Ramos (cell line): ENCODE data around the gene HNRNPA3.
"Not testable (repeated sequence)": the region's sequence is repeated elsewhere in the genome, so short reads cannot be mapped to it uniquely, and the experiment has no call there.

ENCODE experiments used
- in situ Hi-C: fragments of 300-500 bp; cut with MboI; formaldehyde crosslinking; loops from one replicate; pipeline ENCODE4 v1.14.3; 2022; ENCODE audit warnings: low sequenced_read_pairs; ENCODE audit not compliant: unreplicated experiment

The HNRNPA3 gene

GRCh38 chr2:177187631-177188312 lies 24.8 kb upstream of the HNRNPA3 start:
- in situ Hi-C loops = no loop called here

DNA sequence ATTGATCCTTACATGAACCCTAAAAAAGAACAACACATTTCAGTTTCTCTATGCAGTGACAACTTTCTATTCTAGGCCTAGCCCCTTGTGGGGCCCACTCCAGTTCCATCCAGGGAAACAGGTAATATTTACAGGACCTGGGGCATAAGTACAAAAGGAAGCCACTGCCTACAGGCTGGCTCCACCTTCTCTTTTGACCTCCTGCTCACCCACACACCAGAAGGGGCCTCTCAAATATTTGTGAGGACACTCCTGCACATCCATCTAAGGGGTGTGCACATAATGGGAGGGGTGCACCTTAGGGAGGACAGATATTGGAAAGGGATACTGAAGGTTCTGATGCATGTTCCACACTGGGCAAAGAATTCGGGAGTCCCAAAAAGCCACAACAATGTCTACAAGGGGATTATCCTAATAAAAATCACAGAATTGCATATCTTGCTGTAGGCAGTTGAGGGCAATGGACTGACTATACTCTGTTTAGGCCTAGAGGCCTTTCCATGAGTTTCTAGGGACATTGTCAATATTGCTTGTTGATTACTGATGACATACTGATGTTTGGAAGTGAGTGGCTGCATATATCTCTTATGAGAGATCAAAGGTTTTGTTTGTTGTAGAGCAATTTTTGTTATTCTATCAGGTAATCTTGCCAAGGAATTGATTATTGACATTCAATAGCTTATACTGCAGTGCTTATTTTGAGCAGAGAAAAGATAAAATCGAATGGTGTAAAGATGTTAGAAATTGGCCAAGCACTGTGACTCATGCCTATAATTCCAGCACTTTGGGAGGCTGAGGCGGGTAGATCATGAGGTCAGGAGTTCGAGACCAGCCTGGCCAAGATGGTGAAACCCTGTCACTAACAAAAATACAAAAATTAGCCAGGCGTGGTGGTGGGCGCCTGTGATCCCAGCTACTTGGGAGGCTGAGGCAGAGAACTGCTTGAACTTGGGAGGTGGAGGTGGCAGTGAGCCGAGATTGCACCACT lies 23.8 kb upstream of the HNRNPA3 start:
- in situ Hi-C loops = no loop called here

DNA sequence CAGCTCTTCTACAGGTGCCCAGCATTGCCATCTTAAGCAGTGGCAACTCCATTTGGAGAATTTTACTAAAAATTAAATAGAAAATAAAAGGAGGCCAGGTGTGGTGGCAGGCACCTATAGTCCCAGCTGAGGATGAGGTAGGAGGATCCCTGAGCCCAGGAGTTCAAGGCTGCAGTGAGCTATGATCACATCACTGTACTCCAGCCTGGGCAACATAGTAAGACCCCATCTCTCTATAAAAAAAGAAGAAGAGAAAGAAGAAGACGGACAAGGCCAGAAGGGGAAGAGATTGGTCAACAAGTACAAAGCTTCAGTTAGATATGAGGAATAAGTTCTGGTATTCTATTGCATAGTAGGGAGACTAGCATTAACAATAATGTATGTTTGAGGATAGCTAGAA lies 21.7 kb upstream of the HNRNPA3 start:
- in situ Hi-C loops = no loop called here

DNA sequence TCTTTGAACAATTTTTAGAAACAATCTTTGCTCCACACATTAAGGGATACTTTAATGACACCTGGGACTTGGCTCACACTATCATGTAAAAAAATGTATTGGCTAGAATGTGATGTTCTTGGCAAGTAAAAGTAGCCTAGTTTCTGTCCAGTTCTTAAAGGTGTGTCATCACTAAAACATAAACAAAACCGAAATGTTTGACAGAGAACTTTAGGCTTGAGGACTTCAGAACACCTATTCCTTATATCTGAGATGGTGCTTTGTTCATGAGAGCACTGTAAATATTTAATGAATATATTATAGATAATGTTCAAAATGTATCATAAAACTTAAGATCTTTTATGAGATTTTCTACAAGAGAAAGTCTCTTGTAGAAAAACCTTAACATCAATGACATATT lies 19.8 kb upstream of the HNRNPA3 start:
- in situ Hi-C loops = no loop called here

DNA sequence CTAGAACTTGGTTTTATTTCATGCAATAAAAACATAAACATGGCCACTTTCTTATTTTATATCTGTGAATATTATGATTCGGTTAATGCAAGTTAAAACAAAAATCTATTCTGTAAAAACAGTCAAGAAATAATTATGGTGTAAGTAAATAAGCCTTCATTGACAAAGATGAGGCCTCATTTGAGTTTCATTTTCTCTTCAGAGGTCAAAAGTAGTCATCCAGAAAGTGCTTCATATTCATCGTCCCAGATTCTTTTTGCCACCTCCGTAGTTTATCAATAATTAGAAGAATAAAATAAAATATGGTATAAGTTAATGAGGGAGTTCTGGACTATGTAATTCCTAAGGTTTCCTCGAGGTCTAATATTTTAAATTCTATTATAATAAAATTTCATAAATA lies 19.4 kb upstream of the HNRNPA3 start:
- in situ Hi-C loops = no loop called here

DNA sequence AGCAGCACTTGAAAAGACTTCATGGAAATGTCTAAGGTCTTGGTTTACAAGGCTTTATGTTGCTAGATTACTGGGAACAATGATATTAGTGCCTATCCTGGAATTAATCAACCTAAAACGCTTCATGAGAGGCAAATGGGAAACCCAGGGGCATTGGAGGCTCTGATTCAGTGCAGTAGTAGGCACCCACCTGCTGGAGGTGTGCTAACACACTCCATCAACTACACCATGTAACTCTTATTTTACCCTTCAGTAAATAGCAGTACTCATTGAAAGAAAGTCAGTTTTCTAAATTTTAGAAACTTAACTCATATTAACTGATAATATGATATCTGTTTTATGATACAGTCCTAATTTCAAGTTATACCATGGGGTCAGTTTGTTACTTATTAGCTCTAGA lies 17.4 kb upstream of the HNRNPA3 start:
- in situ Hi-C loops = no loop called here

- in situ Hi-C loops = not testable (repeated sequence)
Measured at GRCh38 chr2:177200419-177200818, 12.2 kb upstream of the HNRNPA3 start.

DNA sequence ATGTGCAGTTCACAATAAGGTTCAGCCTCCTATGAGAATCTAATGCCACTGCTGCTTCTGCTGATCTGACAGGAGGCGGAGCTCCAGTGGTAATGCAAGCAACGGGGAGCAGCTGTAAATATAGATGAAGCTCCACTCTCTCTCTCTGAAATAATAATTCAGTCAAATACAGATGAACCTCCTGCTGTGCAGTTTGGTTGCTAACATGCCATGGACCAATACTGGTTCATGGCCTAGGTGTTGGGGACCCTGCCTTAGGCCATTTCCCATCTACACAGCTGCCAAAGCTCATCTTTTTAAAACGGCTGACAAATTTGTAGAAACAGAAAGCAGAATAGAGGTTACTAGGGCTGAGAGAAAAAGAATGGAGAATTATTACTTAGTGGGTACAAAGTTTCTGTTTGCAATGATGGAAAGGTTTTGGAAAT lies 10.7 kb upstream of the HNRNPA3 start:
- in situ Hi-C loops = no loop called here

DNA sequence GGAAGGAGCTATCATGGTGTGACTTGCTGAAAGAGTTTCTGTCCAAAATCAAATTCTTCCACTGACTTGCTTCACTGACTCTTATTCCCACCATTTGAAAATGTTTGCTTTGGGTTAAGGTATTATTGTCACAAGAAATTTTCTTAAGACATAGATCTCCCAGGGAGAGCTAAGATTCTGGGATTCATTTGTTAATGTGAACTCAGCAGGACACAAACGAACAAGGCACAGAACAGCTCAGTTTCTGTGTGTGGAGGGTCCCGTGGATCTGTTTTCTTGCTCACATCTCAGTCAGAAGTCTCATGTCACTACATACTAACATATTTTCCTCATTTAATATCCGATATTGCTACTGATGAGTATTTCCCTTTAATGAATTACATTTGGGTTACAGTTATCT lies 8.2 kb upstream of the HNRNPA3 start:
- in situ Hi-C loops = no loop called here

DNA sequence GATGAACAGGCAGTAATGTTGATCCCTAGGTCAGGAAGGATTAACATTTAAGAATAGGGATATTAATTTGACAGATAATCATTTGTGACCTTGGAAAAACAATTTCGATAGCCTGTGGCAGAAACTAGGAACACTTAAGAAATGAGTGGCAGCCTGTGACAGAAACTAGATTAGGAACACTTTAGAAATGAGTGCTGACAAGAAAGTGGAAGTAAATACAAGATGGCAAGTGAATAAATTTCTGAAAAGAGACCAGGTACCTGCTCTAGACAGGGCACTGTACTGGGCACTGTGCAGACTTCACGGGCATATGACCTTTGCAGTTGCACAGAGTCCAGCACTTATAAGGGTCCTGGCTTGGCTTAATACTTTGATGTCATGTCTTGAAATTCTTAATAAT lies 5.5 kb upstream of the HNRNPA3 start:
- in situ Hi-C loops = no loop called here

DNA sequence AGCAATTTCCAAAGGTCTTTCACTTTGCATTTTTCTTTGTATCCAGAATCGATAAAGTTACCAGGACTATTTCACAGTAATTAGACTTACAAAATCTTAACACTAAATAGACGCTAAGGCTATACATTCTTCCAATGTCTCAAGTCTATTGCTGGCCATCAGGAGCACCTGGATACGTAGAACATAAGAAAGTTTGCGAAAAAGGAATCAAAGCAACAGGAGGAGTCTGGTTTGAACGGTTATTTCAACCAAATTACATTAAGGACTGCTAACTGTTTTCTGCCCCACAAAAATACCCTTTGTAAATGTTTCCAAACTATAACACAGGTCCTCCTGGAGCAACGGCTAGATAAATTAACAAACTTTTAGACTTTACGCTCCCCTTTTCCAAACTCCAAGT lies 1.4 kb upstream of the HNRNPA3 start:
- in situ Hi-C loops = no loop called here

DNA sequence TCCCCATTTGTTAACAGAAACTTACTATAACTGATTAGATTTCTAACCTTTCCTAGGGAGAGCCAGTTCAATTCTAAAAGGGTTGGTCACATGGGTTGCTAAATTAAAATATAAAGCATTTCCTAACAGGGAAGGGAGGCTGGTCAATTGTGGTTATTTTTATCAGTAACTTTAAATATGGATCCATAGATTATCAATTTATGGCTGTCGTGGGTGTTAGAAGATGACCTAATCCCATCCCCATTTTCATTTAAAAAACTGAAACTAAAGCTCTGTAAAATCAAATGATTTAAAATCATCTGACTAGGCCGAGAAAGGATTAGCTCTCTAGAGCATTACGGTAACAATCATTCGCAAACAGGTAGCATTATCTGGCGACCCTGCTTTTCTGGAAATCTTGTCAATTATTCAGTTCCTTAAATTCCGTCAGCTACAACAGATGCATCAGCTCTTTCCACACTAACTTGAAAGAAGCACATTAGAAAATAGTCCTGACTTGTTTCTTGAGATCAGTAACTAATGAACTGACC lies 953 bp upstream of the HNRNPA3 start:
- in situ Hi-C loops = no loop called here

DNA sequence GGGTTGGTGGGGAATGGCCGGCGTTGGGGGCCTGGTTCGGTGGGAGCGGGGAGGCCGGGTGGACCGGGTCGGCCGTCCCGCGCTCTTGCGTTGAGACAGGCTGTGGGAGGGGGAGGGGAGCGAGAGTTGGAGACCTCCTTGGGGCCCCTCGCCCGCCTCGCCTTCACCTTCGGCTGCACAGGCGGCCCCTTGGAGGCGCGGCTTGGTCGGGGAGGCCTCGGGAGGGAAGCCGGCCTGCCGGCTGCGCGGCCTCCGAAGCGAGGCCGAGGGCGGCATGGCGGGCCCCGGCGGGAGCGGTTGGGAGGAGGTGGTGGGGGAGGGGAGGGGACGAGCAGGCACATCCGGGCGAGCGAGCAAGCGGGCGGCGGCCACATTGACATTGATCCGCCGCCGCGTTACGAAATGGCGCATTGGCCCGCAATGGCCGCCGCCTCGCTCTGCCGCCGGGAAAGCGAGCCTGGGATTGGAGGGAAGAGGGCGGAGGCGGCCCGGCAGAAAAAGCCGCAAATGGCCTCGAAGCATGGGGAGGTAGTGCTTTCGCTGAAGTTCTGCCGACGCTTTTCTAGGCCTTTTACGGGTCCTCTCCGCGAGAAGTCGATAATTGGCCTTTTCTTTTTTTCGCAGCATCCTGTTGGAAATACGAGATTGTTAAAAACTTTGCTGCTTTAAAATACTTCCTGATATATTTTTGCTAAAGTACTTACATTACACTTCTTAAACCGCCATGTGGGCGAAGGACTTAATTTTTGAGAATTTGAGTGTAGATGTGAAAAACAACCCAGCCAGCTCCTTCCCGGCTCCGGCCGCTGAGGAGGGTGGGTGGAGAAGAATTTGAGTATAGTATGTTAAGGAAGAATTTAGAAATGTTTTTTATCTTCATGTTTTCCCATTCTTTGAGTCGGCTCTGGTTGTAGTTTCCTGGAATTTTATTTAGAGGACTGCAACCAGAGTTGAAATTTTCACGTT lies 580 bp downstream of the HNRNPA3 start:
- in situ Hi-C loops = no loop called here

DNA sequence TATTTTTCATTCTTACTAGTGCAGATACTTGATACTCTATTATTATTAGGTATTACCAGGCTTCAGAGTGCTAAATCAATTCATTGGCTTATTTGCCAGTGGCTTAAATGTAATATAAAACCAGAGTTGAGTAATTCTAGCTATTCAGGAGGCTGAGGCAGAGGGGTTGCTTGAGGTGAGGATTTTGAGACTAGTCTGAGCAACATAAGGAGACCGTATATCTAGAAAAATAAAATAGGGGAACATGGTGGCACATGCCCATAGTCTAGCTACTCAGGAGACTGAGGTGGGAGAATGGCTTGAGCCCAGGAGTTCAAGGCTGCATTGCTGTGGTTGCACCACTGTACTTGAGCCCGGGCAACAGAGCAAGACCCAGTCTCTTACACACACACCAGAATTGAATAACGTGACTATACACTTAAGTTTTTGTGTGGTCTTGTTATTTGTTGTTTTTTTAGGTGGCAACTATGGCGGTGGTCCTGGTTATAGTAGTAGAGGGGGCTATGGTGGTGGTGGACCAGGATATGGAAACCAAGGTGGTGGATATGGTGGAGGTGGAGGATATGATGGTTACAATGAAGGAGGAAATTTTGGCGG lies 4.8 kb downstream of the HNRNPA3 start:
- in situ Hi-C loops = no loop called here

DNA sequence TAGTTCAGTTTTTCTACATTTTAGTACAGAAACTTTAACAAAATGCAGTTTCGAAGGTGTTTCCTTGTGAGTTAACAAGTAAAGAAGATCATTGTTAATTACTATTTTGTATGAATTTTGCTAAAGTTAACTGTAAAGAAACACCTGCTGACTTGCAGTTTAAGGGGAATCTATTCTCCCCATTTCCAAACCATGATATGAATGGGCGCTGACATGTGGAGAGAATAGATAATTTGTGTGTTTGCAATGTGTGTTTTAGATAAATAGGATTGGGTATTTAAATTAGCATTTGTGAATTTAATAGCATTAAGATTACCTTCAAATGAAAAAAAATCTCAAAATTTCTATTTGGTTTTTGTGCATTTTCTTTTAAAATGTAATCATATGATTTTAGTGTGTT lies 7.2 kb downstream of the HNRNPA3 start:
- in situ Hi-C loops = not testable (repeated sequence)

GRCh38 chr2:177221534-177221933 lies 8.9 kb downstream of the HNRNPA3 start:
- in situ Hi-C loops = no loop called here

DNA sequence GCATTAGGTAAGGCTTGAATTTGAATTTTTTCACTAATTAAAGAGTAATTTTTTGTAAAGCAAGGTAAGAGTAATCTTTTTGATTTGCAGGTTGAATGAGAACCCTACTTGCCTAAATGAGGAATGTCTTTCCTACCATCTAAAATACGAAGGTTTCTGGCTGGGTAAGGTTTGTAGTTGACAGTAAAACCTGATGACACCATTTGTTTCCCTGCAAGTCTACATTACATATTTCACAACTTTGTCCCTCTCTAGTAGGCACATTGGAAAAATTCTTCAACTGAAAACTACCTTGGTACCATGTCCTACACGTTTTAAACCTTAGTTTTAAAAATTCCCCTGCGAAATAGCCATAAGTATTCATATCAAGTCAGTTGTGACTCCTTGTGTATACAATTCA lies 9.4 kb downstream of the HNRNPA3 start:
- in situ Hi-C loops = no loop called here

- in situ Hi-C loops = not testable (repeated sequence)
Measured at GRCh38 chr2:177223436-177223835, 10.8 kb downstream of the HNRNPA3 start.

DNA sequence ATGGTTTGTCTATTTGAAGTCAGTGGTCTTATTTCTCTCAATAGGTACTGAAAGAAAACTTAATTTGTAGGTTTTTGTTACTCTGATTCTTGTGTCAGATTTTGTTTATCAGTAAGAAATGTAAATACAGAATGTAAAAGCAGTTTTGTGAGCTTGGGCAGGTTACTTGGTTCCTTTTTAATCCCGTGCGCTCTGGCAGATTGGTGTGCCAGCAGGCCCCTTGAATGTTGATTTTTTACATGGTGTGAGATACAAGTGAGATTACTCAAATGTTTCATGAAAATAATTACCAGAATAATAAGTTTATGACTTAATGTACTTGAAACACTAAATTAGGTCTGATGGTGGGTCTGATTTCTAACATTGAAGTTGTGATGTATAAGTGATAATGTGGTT lies 13.4 kb downstream of the HNRNPA3 start:
- in situ Hi-C loops = no loop called here
